Measurements from ENCODE around the gene LNP1. TPM values are rescaled to one million over a fixed set of nuclear protein-coding genes. Genes with fewer than 3 reads are reported as not detected.

LNP1 gene
- total RNA-seq, 1 experiment from 2014 or later, result 6.7 TPM

DNA sequence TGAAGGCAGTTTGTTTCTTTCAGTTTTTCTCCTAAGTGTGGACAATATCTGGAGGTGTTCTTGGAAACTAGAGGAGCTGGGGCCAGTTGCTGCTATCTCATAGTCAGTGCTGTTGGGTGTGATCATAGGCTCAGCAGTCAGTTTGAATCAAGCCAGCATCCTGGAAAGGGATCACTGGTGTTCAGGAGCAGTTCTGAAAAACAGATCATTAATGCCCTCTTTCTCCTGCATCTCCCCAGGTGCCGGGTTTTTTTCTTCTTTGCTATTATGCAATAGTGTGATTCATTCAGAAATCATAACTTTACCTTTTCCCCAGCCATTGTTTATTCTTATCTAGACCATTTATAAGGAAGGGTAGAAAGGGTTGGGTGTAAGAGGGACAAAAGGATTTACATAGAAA is 24.0 kb downstream of the LNP1 start (continued):
- TF ChIP-seq SMAD3 (CRISPR knock-in tag; IDR thresholded peaks at IDR 0.05; ENCODE audit: borderline replicate concordance) (no peak), ZNF138 (CRISPR knock-in tag; conservative IDR thresholded peaks at IDR 0.05) (no peak), TP53 (CRISPR knock-in tag; IDR thresholded peaks at IDR 0.05) (no peak), NFATC4 (CRISPR knock-in tag; IDR thresholded peaks at IDR 0.05) (no peak), SMAD4 (CRISPR knock-in tag; IDR thresholded peaks at IDR 0.05) (no peak), MXD4 (CRISPR knock-in tag; IDR thresholded peaks at IDR 0.05; ENCODE audit: borderline replicate concordance) (no peak), CBFB (CRISPR knock-in tag; IDR thresholded peaks at IDR 0.05; ENCODE audit: low read depth) (no peak), NFYB (CRISPR knock-in tag; conservative IDR thresholded peaks at IDR 0.05; ENCODE audit: low read depth) (no peak)
- TF ChIP-seq, protein P1, sequence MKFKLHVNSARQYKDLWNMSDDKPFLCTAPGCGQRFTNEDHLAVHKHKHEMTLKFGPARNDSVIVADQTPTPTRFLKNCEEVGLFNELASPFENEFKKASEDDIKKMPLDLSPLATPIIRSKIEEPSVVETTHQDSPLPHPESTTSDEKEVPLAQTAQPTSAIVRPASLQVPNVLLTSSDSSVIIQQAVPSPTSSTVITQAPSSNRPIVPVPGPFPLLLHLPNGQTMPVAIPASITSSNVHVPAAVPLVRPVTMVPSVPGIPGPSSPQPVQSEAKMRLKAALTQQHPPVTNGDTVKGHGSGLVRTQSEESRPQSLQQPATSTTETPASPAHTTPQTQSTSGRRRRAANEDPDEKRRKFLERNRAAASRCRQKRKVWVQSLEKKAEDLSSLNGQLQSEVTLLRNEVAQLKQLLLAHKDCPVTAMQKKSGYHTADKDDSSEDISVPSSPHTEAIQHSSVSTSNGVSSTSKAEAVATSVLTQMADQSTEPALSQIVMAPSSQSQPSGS (CRISPR knock-in tag; IDR thresholded peaks at IDR 0.05; ENCODE audit: borderline replicate concordance, low read depth), result no peak
- TF ChIP-seq, protein P2, sequence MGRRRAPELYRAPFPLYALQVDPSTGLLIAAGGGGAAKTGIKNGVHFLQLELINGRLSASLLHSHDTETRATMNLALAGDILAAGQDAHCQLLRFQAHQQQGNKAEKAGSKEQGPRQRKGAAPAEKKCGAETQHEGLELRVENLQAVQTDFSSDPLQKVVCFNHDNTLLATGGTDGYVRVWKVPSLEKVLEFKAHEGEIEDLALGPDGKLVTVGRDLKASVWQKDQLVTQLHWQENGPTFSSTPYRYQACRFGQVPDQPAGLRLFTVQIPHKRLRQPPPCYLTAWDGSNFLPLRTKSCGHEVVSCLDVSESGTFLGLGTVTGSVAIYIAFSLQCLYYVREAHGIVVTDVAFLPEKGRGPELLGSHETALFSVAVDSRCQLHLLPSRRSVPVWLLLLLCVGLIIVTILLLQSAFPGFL (CRISPR knock-in tag; IDR thresholded peaks at IDR 0.05; ENCODE audit: borderline replicate concordance), result no peak

DNA sequence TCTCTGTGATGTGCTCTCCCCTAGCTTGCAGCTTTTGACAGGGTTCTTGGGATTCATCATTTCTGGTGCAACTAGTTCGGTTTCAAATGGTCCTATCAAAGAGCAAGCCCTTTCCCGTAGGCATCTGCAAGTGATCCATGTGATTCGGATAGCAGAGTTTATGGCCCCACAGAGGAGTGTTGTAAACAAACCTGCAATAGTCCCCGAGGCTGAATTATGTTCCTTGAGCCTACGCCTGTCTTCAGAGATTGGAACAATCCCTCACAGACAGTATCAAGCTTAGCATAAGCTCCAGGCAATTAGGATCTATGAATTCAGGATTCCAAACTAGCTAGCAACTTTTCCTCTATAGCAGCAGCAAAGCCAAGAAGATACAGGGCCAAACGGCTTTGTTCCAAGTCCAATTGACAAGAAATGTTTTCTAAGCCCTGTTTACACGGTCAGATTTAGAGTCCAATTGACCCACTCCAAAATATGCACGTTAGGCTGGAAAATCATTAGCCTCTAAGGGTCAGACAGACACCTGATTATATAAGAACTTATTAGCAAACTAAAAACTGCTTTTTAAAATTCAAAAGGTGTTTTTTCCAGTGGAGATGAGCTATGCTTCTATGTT is 24.8 kb downstream of the LNP1 start:
- no peak overlapping the region for H3K27ac Mint-ChIP-seq
- TF ChIP-seq ZNF219 (CRISPR knock-in tag; IDR thresholded peaks at IDR 0.05; ENCODE audit: borderline replicate concordance) (no peak), ZNF416 (CRISPR knock-in tag; IDR thresholded peaks at IDR 0.05) (no peak), MXD4 (CRISPR knock-in tag; IDR thresholded peaks at IDR 0.05; ENCODE audit: borderline replicate concordance) (no peak), NFE2L1 (CRISPR knock-in tag; IDR thresholded peaks at IDR 0.05) (no peak), ATF1 (CRISPR knock-in tag; IDR thresholded peaks at IDR 0.05) (no peak), KAT7 (CRISPR knock-in tag; IDR thresholded peaks at IDR 0.05; ENCODE audit: borderline replicate concordance) (no peak), ZNF396 (CRISPR knock-in tag; IDR thresholded peaks at IDR 0.05; ENCODE audit: borderline replicate concordance) (no peak)
- TF ChIP-seq, protein P3, sequence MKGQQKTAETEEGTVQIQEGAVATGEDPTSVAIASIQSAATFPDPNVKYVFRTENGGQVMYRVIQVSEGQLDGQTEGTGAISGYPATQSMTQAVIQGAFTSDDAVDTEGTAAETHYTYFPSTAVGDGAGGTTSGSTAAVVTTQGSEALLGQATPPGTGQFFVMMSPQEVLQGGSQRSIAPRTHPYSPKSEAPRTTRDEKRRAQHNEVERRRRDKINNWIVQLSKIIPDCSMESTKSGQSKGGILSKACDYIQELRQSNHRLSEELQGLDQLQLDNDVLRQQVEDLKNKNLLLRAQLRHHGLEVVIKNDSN (CRISPR knock-in tag; IDR thresholded peaks at IDR 0.05), result no peak
- TF ChIP-seq, protein P4, sequence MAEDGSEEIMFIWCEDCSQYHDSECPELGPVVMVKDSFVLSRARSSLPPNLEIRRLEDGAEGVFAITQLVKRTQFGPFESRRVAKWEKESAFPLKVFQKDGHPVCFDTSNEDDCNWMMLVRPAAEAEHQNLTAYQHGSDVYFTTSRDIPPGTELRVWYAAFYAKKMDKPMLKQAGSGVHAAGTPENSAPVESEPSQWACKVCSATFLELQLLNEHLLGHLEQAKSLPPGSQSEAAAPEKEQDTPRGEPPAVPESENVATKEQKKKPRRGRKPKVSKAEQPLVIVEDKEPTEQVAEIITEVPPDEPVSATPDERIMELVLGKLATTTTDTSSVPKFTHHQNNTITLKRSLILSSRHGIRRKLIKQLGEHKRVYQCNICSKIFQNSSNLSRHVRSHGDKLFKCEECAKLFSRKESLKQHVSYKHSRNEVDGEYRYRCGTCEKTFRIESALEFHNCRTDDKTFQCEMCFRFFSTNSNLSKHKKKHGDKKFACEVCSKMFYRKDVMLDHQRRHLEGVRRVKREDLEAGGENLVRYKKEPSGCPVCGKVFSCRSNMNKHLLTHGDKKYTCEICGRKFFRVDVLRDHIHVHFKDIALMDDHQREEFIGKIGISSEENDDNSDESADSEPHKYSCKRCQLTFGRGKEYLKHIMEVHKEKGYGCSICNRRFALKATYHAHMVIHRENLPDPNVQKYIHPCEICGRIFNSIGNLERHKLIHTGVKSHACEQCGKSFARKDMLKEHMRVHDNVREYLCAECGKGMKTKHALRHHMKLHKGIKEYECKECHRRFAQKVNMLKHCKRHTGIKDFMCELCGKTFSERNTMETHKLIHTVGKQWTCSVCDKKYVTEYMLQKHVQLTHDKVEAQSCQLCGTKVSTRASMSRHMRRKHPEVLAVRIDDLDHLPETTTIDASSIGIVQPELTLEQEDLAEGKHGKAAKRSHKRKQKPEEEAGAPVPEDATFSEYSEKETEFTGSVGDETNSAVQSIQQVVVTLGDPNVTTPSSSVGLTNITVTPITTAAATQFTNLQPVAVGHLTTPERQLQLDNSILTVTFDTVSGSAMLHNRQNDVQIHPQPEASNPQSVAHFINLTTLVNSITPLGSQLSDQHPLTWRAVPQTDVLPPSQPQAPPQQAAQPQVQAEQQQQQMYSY (CRISPR knock-in tag; IDR thresholded peaks at IDR 0.05), result no peak
- TF ChIP-seq, protein P5, sequence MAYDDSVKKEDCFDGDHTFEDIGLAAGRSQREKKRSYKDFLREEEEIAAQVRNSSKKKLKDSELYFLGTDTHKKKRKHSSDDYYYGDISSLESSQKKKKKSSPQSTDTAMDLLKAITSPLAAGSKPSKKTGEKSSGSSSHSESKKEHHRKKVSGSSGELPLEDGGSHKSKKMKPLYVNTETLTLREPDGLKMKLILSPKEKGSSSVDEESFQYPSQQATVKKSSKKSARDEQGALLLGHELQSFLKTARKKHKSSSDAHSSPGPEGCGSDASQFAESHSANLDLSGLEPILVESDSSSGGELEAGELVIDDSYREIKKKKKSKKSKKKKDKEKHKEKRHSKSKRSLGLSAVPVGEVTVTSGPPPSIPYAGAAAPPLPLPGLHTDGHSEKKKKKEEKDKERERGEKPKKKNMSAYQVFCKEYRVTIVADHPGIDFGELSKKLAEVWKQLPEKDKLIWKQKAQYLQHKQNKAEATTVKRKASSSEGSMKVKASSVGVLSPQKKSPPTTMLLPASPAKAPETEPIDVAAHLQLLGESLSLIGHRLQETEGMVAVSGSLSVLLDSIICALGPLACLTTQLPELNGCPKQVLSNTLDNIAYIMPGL (CRISPR knock-in tag; IDR thresholded peaks at IDR 0.05), result no peak
- TF ChIP-seq, protein P6, sequence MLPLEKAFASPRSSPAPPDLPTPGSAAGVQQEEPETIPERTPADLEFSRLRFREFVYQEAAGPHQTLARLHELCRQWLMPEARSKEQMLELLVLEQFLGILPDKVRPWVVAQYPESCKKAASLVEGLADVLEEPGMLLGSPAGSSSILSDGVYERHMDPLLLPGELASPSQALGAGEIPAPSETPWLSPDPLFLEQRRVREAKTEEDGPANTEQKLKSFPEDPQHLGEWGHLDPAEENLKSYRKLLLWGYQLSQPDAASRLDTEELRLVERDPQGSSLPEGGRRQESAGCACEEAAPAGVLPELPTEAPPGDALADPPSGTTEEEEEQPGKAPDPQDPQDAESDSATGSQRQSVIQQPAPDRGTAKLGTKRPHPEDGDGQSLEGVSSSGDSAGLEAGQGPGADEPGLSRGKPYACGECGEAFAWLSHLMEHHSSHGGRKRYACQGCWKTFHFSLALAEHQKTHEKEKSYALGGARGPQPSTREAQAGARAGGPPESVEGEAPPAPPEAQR (CRISPR knock-in tag; IDR thresholded peaks at IDR 0.05), result no peak
- TF ChIP-seq, protein P7, sequence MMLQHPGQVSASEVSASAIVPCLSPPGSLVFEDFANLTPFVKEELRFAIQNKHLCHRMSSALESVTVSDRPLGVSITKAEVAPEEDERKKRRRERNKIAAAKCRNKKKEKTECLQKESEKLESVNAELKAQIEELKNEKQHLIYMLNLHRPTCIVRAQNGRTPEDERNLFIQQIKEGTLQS (CRISPR knock-in tag; conservative IDR thresholded peaks at IDR 0.05), result no peak
- TF ChIP-seq, protein P8, sequence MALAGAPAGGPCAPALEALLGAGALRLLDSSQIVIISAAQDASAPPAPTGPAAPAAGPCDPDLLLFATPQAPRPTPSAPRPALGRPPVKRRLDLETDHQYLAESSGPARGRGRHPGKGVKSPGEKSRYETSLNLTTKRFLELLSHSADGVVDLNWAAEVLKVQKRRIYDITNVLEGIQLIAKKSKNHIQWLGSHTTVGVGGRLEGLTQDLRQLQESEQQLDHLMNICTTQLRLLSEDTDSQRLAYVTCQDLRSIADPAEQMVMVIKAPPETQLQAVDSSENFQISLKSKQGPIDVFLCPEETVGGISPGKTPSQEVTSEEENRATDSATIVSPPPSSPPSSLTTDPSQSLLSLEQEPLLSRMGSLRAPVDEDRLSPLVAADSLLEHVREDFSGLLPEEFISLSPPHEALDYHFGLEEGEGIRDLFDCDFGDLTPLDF (CRISPR knock-in tag; IDR thresholded peaks at IDR 0.05), result no peak
- TF ChIP-seq, protein P9, sequence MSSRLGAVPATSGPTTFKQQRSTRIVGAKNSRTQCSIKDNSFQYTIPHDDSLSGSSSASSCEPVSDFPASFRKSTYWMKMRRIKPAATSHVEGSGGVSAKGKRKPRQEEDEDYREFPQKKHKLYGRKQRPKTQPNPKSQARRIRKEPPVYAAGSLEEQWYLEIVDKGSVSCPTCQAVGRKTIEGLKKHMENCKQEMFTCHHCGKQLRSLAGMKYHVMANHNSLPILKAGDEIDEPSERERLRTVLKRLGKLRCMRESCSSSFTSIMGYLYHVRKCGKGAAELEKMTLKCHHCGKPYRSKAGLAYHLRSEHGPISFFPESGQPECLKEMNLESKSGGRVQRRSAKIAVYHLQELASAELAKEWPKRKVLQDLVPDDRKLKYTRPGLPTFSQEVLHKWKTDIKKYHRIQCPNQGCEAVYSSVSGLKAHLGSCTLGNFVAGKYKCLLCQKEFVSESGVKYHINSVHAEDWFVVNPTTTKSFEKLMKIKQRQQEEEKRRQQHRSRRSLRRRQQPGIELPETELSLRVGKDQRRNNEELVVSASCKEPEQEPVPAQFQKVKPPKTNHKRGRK (CRISPR knock-in tag; IDR thresholded peaks at IDR 0.05; ENCODE audit: borderline replicate concordance), result no peak

More for the DNA sequence above, 24.8 kb downstream of the LNP1 start:
- ChIA-PET POLR2A (no interaction called here), CTCF (no interaction called here)
- H3K4me1 Mint-ChIP-seq, result peaks cover 11% of the 10 kb centered on the region
- H3K4me3 Mint-ChIP-seq, result no peak overlapping the region
- H3K9me3 Mint-ChIP-seq, result no peaks in the 10 kb centered on the region
- DNase-seq (ENCODE audit: low spot score) (no peak), ATAC-seq (no peak)
- no peaks in the 10 kb centered on the region for H3K36me3 Mint-ChIP-seq
- H3K27me3 Mint-ChIP-seq (ENCODE audit: low read depth), result no peaks in the 10 kb centered on the region
